Neural cell (in vitro differentiated cells): ENCODE measurements around the gene SPAG6.

ENCODE experiments used
- CTCF ChIP-seq: fragments of 450-650 bp; IDR thresholded peaks from 2 replicates; pipeline ENCODE4 v1.5.1; 2014; ENCODE audit warnings: antibody characterized with exemption, mild to moderate bottlenecking, moderate library complexity; ENCODE audit not compliant: poor library complexity, severe bottlenecking
- EZH2 ChIP-seq: fragments of 200-600, 300-800 bp; shearing (Covaris generic), sonication (generic); IDR thresholded peaks from 2 replicates; pipeline ENCODE4 v1.6.1; 2014; ENCODE audit warnings: antibody characterized with exemption, low read length, borderline replicate concordance, mild to moderate bottlenecking; ENCODE audit not compliant: insufficient read depth, poor library complexity, severe bottlenecking
- MXI1 ChIP-seq: fragments of 450-650 bp; conservative IDR thresholded peaks from 2 replicates; pipeline ENCODE4 v1.6.1; 2014; ENCODE audit warnings: antibody characterized with exemption, mild to moderate bottlenecking; ENCODE audit not compliant: poor library complexity, severe bottlenecking
- POLR2AphosphoS5 ChIP-seq: IDR thresholded peaks from 2 replicates; pipeline ENCODE4 v1.6.1; 2012
- RAD21 ChIP-seq: fragments of 450-650 bp; conservative IDR thresholded peaks from 2 replicates; pipeline ENCODE4 v1.6.1; 2014; ENCODE audit warnings: antibody characterized with exemption, mild to moderate bottlenecking, moderate library complexity
- SMC3 ChIP-seq: fragments of 450-650 bp; conservative IDR thresholded peaks from 2 replicates; pipeline ENCODE4 v1.6.1; 2014; ENCODE audit warnings: antibody characterized with exemption, mild to moderate bottlenecking, moderate library complexity; ENCODE audit not compliant: poor library complexity

- TF ChIP-seq CTCF (no peak), RAD21 (no peak), MXI1 (no peak), POLR2AphosphoS5 (no peak), EZH2 (no peak), SMC3 (no peak)
These were observed 101.8 kb downstream of the SPAG6 start for GRCh38 chr10:22447068-22447467.
